ENCODE data around the gene GSN. TPM values are rescaled to one million over a fixed set of nuclear protein-coding genes. Genes with fewer than 3 reads are reported as not detected.

The GSN gene
- total and polyA plus RNA-seq, 2 of the 13 experiments (the other 11 are each of a cell fraction or from before 2014, with no cell fraction given): 294 to 307 TPM

- TF ChIP-seq FOXO1 (CRISPR knock-in tag; IDR thresholded peaks at IDR 0.05): peak; percentile 67; the same call in 1 of the 2 replicates
- TF ChIP-seq ZNF280D (CRISPR knock-in tag; IDR thresholded peaks at IDR 0.05): peak; percentile 54; the same call in 1 of the 2 replicates
- peak; percentile 69; the same call in 1 of the 2 replicates for TF ChIP-seq ZFP1 (CRISPR knock-in tag; IDR thresholded peaks at IDR 0.05)
- peak; percentile 49; the same call in 1 of the 2 replicates for TF ChIP-seq GATAD1 (CRISPR knock-in tag; IDR thresholded peaks at IDR 0.05)
- TF ChIP-seq ZNF670 (CRISPR knock-in tag; IDR thresholded peaks at IDR 0.05; ENCODE audit: borderline replicate concordance): peak; percentile 66; the same call in 1 of the 2 replicates
- no peak for TF ChIP-seq SRY (CRISPR knock-in tag; IDR thresholded peaks at IDR 0.05)
- no peak for TF ChIP-seq CCAR2 (optimal IDR thresholded peaks at IDR 0.05; ENCODE audit: low read depth, low read length)
- TF ChIP-seq DPF2 (CRISPR knock-in tag; IDR thresholded peaks at IDR 0.05; ENCODE audit: borderline replicate concordance, low read depth): peak; percentile 73; the same call in 1 of the 2 replicates
- peak; percentile 41; the same call in 1 of the 2 replicates for TF ChIP-seq ZNF543 (CRISPR knock-in tag; IDR thresholded peaks at IDR 0.05)
- TF ChIP-seq RBM22 (optimal IDR thresholded peaks at IDR 0.05; ENCODE audit: low read length): no peak
- peak; percentile 50 for TF ChIP-seq ZNF614 (CRISPR knock-in tag; IDR thresholded peaks at IDR 0.05; ENCODE audit: borderline replicate concordance)
- TF ChIP-seq SMYD3 (CRISPR knock-in tag; IDR thresholded peaks at IDR 0.05): peak; percentile 60; the same call in 1 of the 2 replicates
- TF ChIP-seq ZNF12 (CRISPR knock-in tag; IDR thresholded peaks at IDR 0.05): peak; percentile 7; the same call in 1 of the 2 replicates
- TF ChIP-seq MAFK (conservative IDR thresholded peaks at IDR 0.05 in 1 of 2, IDR thresholded peaks at IDR 0.05 in 1 of 2; ENCODE audit: low read length in 2 of 2): peak in 1 of 2 experiments; percentile 20; a peak in 1 of 4 replicates
- TF ChIP-seq SAP130 (CRISPR knock-in tag; IDR thresholded peaks at IDR 0.05; ENCODE audit: low read depth): peak; percentile 92
- no peak for TF ChIP-seq SOX6 (IDR thresholded peaks at IDR 0.05)
- peak; percentile 94 for TF ChIP-seq SOX6 (CRISPR knock-in tag; IDR thresholded peaks at IDR 0.05)
- peak; percentile 82; the same call in 1 of the 2 replicates for TF ChIP-seq THRA (CRISPR knock-in tag; IDR thresholded peaks at IDR 0.05; ENCODE audit: borderline replicate concordance)
- no peak for TF ChIP-seq ZBTB21 (CRISPR knock-in tag; IDR thresholded peaks at IDR 0.05)
- no peak for TF ChIP-seq E2F5 (CRISPR knock-in tag; conservative IDR thresholded peaks at IDR 0.05)
- TF ChIP-seq ZMAT3 (CRISPR knock-in tag; conservative IDR thresholded peaks at IDR 0.05): no peak
- peak; percentile 83 for TF ChIP-seq ZEB1 (IDR thresholded peaks at IDR 0.05; ENCODE audit: insufficient replicate concordance, low read depth)
- TF ChIP-seq HDAC2 (CRISPR knock-in tag; IDR thresholded peaks at IDR 0.05): peak; percentile 95
- TF ChIP-seq HINFP (CRISPR knock-in tag; IDR thresholded peaks at IDR 0.05; ENCODE audit: low read depth): no peak
Observed at GRCh38 chr9:121322037-121322736, 54.2 kb downstream of the GSN start (continued).

All from HepG2 (cell line).